B cell (primary cell): ENCODE results near the gene PRSS33. TPM values are rescaled to one million over a fixed set of nuclear protein-coding genes. Genes with fewer than 3 reads are reported as not detected.

ENCODE experiments used
- ATAC-seq: fragments of 200-7000 bp; cut with Tn5 transposase; one replicate; pipeline ENCODE4 v1.10.0; 2021; ENCODE audit warnings: low read depth, mild to moderate bottlenecking, moderate number of reproducible peaks, moderate library complexity
- CTCF ChIA-PET: fragments of 350-600 bp; sonication (Branson Sonifier 250); formaldehyde crosslinking; loops from one replicate; lab custom pipeline; 2021; ENCODE audit warnings: antibody characterized with exemption, inconsistent platforms; lab: Charles Lee
- POLR2A ChIA-PET: fragments of 350-600 bp; sonication (Branson Sonifier 250); formaldehyde crosslinking; loops from one replicate; lab custom pipeline; 2021; ENCODE audit warnings: antibody characterized with exemption; lab: Charles Lee
- DNase-seq: peaks from one replicate; pipeline ENCODE4 v3.0.0; 2013
- H2AFZ ChIP-seq: 2 replicates; pipeline ENCODE4 v1.6.1; 2012; ENCODE audit warnings: mild to moderate bottlenecking, low read depth, low read length; ENCODE audit not compliant: insufficient read depth, poor library complexity, severe bottlenecking
- H3K27ac ChIP-seq, 2 donors: 1 replicate in 1 of 2; 2 replicates in 1 of 2; pipeline ENCODE4 v1.5.1; 2012 to 2013; ENCODE audit warnings: low read length in 2 of 2, mild to moderate bottlenecking in 2 of 2, moderate library complexity in 1 of 2
- H3K27me3 ChIP-seq, 4 experiments: fragments of 200-600 bp in 1 of 4; sonication (generic) in 1 of 4; replicated peaks in 1 of 4; 1 replicate in 2 of 4; 2 replicates in 2 of 4; pipeline versions ENCODE4 v1.6.1 to v1.7.0; 2013 to 2016; ENCODE audit warnings: low read length in 3 of 4, mild to moderate bottlenecking in 2 of 4, mixed read lengths in 1 of 4, moderate library complexity in 1 of 4; ENCODE audit not compliant: insufficient read depth in 4 of 4, control insufficient read depth in 3 of 4; ENCODE audit errors: control extremely low read depth in 1 of 4
- H3K36me3 ChIP-seq, 2 experiments: replicated peaks in 1 of 2; 1 replicate in 1 of 2; 2 replicates in 1 of 2; pipeline versions ENCODE4 v1.6.1 to v1.7.1; 2013; ENCODE audit warnings: low read length in 1 of 2; ENCODE audit not compliant: insufficient read depth in 2 of 2, control insufficient read depth in 1 of 2; ENCODE audit errors: control extremely low read depth in 1 of 2, extremely low read depth in 1 of 2
- H3K4me1 ChIP-seq, 2 donors: fragments of 200-600 bp in 1 of 2; sonication (generic) in 1 of 2; 1 replicate in 1 of 2; 2 replicates in 1 of 2; pipeline versions ENCODE4 v1.5.1 to v1.6.1; 2013 to 2017; ENCODE audit warnings: low read length in 2 of 2; ENCODE audit not compliant: control insufficient read depth in 2 of 2, insufficient read depth in 2 of 2
- H3K4me2 ChIP-seq: replicated peaks from 2 replicates; pipeline ENCODE3; 2012; ENCODE audit warnings: mild to moderate bottlenecking, low read depth, low read length; ENCODE audit not compliant: poor library complexity, severe bottlenecking
- H3K4me3 ChIP-seq, 5 experiments: fragments of 200-600 bp in 1 of 5; sonication (generic) in 1 of 5; 1 replicate in 3 of 5; 2 replicates in 2 of 5; pipeline versions ENCODE4 v1.5.1 to v1.7.0; 2011 to 2016; ENCODE audit warnings: low read length in 4 of 5, mild to moderate bottlenecking in 4 of 5, low read depth in 2 of 5, control low read depth in 1 of 5, moderate library complexity in 1 of 5; ENCODE audit not compliant: insufficient read depth in 1 of 5; ENCODE audit errors: control extremely low read depth in 1 of 5, extremely low read depth in 1 of 5
- H3K79me2 ChIP-seq: fragments of 200-600 bp; sonication (generic); one replicate; pipeline ENCODE4 v1.6.0; 2016; ENCODE audit warnings: low read length; ENCODE audit not compliant: control insufficient read depth, insufficient read depth
- H3K9ac ChIP-seq: fragments of 200-600 bp; sonication (generic); 2 replicates; pipeline ENCODE4 v1.6.1; 2017; ENCODE audit warnings: mild to moderate bottlenecking, low read length, moderate library complexity
- H3K9me3 ChIP-seq, 3 donors: one replicate each; pipeline versions ENCODE4 v1.6.1 to v1.7.1; 2013; ENCODE audit warnings: low read length in 2 of 3; ENCODE audit not compliant: control insufficient read depth in 2 of 3, insufficient read depth in 1 of 3; ENCODE audit errors: control extremely low read depth in 1 of 3
- H4K20me1 ChIP-seq: 2 replicates; pipeline ENCODE4 v1.6.0; 2012; ENCODE audit warnings: mild to moderate bottlenecking, low read length; ENCODE audit not compliant: insufficient read depth, control insufficient read depth, poor library complexity, severe bottlenecking
- H3K27ac Mint-ChIP-seq: one replicate; pipeline ENCODE4 v1.8.0; 2021; ENCODE audit warnings: mixed read lengths
- H3K27me3 Mint-ChIP-seq: one replicate; pipeline ENCODE4 v1.8.0; 2021; ENCODE audit warnings: mixed read lengths
- H3K4me1 Mint-ChIP-seq: one replicate; pipeline ENCODE4 v1.8.0; 2021; ENCODE audit warnings: mixed read lengths
- H3K4me3 Mint-ChIP-seq: one replicate; pipeline ENCODE4 v1.8.0; 2021; ENCODE audit warnings: mixed read lengths
- H3K9me3 Mint-ChIP-seq: one replicate; pipeline ENCODE4 v1.8.0; 2022; ENCODE audit warnings: mixed read lengths; ENCODE audit not compliant: insufficient read depth
- EZH2 ChIP-seq: IDR thresholded peaks from 2 replicates; pipeline ENCODE4 v1.6.1; 2012; ENCODE audit warnings: borderline replicate concordance, low read depth, mild to moderate bottlenecking, moderate library complexity, low read length; ENCODE audit not compliant: insufficient read depth, poor library complexity, severe bottlenecking
- WGBS: methylation state at CpG from one replicate; pipeline ENCODE4 v1.1.5; 2013; ENCODE audit warnings: missing lambda C conversion rate; ENCODE audit not compliant: insufficient coverage; 5-methylcytosine and 5-hydroxymethylcytosine counted together
- intact Hi-C: fragments of 100-400 bp; cut with micrococcal nuclease; formaldehyde crosslinking; loops from one replicate; pipeline ENCODE4 v1.10.0; 2022
- polyA plus RNA-seq: library from polyadenylated mRNA; depleted of rRNA; stranded (reverse); fragments of >200 nt; gene quantifications from 2 replicates; pipeline ENCODE4 v1.2.3, GENCODE V29; 2012
- total RNA-seq, 2 donors: library from RNA; stranded (reverse); fragments of 120-200 nt in 1 of 2; gene quantifications; 1 replicate in 1 of 2; 2 replicates in 1 of 2; pipeline versions ENCODE4 v1.2.3 to v1.2.4, GENCODE V29; 2013 to 2022
- TF ChIP-seq, protein P1 (sequence below): fragments of 200-600 bp; IDR thresholded peaks from one replicate; pipeline ENCODE4 v1.8.0; 2022; ENCODE audit warnings: antibody characterized with exemption, mild to moderate bottlenecking

PRSS33 gene
- total and polyA plus RNA-seq, 2 donors (not counting 1 experiment from before 2014, with no cell fraction given): not detected

DNA sequence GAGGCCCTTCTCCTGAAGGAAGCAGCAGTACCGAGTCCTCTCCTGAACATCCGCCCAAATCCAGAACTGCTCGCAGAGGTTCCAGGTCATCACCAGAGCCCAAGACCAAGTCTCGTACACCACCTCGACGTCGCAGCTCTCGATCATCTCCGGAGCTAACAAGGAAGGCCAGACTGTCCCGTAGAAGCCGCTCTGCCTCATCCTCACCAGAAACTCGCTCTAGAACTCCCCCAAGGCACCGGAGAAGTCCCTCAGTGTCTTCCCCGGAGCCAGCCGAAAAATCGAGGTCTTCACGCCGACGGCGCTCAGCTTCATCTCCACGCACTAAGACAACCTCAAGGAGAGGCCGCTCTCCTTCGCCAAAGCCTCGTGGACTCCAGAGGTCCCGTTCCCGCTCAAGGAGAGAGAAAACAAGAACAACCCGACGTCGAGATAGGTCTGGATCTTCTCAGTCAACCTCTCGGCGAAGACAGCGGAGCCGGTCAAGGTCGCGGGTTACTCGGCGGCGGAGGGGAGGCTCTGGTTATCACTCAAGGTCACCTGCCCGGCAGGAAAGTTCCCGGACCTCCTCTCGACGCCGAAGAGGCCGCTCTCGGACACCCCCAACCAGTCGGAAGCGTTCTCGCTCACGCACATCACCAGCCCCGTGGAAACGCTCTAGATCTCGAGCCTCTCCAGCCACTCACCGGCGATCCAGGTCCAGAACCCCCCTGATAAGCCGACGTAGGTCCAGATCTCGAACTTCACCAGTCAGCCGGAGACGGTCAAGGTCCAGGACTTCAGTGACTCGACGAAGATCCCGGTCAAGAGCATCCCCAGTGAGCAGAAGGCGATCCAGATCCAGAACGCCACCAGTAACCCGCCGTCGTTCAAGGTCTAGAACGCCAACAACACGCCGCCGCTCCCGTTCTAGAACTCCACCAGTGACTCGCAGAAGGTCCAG, 21.6 kb downstream of the PRSS33 start:
- H3K9me3 ChIP-seq: peaks cover 0 to 8% (median 0%) of the 10 kb centered on the region in 3 donors
- Mint-ChIP-seq H3K4me1 (no peaks in the 10 kb centered on the region), H3K27me3 (no peaks in the 10 kb centered on the region), H3K27ac (no peak overlapping the region), H3K4me3 (no peak overlapping the region), H3K9me3 (no peaks in the 10 kb centered on the region)
- no peak overlapping the region for H3K27ac ChIP-seq
- H3K27me3 ChIP-seq: no peaks in the 10 kb centered on the region
- no peak for ATAC-seq
- no peaks in the 10 kb centered on the region for H3K4me1 ChIP-seq
- no peak overlapping the region for H3K9ac ChIP-seq
- H3K4me3 ChIP-seq: no peak overlapping the region
- CTCF ChIA-PET: no interaction called here
- H3K79me2 ChIP-seq: peaks cover 54% of the 10 kb centered on the region
- no peak overlapping the region for H3K4me2 ChIP-seq
- intact Hi-C loops: no loop called here
- POLR2A ChIA-PET: no interaction called here
- H2AFZ ChIP-seq: no peak overlapping the region
- TF ChIP-seq EZH2: no peak
- TF ChIP-seq, protein P1, sequence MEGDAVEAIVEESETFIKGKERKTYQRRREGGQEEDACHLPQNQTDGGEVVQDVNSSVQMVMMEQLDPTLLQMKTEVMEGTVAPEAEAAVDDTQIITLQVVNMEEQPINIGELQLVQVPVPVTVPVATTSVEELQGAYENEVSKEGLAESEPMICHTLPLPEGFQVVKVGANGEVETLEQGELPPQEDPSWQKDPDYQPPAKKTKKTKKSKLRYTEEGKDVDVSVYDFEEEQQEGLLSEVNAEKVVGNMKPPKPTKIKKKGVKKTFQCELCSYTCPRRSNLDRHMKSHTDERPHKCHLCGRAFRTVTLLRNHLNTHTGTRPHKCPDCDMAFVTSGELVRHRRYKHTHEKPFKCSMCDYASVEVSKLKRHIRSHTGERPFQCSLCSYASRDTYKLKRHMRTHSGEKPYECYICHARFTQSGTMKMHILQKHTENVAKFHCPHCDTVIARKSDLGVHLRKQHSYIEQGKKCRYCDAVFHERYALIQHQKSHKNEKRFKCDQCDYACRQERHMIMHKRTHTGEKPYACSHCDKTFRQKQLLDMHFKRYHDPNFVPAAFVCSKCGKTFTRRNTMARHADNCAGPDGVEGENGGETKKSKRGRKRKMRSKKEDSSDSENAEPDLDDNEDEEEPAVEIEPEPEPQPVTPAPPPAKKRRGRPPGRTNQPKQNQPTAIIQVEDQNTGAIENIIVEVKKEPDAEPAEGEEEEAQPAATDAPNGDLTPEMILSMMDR: no peak
- peaks cover 1 to 100% of the 10 kb centered on the region in 2 experiments for H3K36me3 ChIP-seq
- peak; percentile 26 for DNase-seq
- WGBS: 98% methylated on average over 73 of the region's 73 CpGs
- peaks cover 88% of the 10 kb centered on the region for H4K20me1 ChIP-seq

DNA sequence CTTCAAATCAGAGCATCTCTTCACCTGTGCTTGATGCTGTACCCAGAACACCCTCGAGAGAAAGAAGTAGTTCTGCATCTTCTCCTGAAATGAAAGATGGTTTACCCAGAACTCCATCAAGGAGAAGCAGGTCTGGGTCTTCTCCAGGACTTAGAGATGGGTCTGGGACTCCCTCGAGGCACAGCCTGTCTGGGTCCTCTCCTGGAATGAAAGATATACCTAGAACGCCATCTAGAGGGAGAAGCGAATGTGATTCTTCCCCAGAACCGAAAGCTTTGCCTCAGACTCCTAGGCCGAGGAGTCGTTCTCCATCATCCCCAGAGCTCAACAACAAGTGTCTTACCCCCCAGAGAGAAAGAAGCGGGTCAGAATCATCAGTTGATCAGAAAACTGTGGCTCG, 22.6 kb downstream of the PRSS33 start:
- peaks cover 2% of the 10 kb centered on the region for H3K4me1 Mint-ChIP-seq
- no peak overlapping the region for H3K27ac Mint-ChIP-seq
- CTCF ChIA-PET: no interaction called here
- Histone ChIP-seq H3K36me3 (peaks cover 3 to 100% of the 10 kb centered on the region in 2 experiments), H2AFZ (no peak overlapping the region), H3K27ac (no peak overlapping the region), H3K27me3 (no peaks in the 10 kb centered on the region), H3K4me2 (no peak overlapping the region), H3K4me3 (no peak overlapping the region), H3K4me1 (no peaks in the 10 kb centered on the region), H4K20me1 (peaks cover 88% of the 10 kb centered on the region), H3K9ac (no peak overlapping the region), H3K9me3 (peaks cover 0 to 6% (median 0%) of the 10 kb centered on the region in 3 donors), H3K79me2 (peaks cover 46% of the 10 kb centered on the region)
- ATAC-seq: no peak
- TF ChIP-seq EZH2: no peak
- TF ChIP-seq, protein P1: no peak
- H3K9me3 Mint-ChIP-seq: no peaks in the 10 kb centered on the region
- DNase-seq: peak; percentile 19
- POLR2A ChIA-PET: no interaction called here
- WGBS: 97% methylated on average over 9 of the region's 9 CpGs
- intact Hi-C loops: no loop called here
- H3K27me3 Mint-ChIP-seq: no peaks in the 10 kb centered on the region
- no peak overlapping the region for H3K4me3 Mint-ChIP-seq
